Ectodermal cell (in vitro differentiated cells): ENCODE data around the gene CD300LG.

ENCODE experiments used
- H3K27ac ChIP-seq: 2 replicates; pipeline ENCODE4 v1.7.0; 2013; ENCODE audit warnings: mild to moderate bottlenecking, low read depth, low read length; ENCODE audit not compliant: insufficient read depth, poor library complexity, severe bottlenecking
- H3K27me3 ChIP-seq: 2 replicates; pipeline ENCODE4 v1.7.0; 2013; ENCODE audit warnings: mild to moderate bottlenecking, low read length; ENCODE audit not compliant: insufficient read depth, control insufficient read depth, poor library complexity, severe bottlenecking
- H3K36me3 ChIP-seq: one replicate; pipeline ENCODE4 v1.7.0; 2013; ENCODE audit warnings: low read length; ENCODE audit not compliant: control insufficient read depth, insufficient read depth
- H3K4me1 ChIP-seq: one replicate; pipeline ENCODE4 v1.7.0; 2013; ENCODE audit warnings: low read length; ENCODE audit not compliant: control insufficient read depth, insufficient read depth
- H3K4me3 ChIP-seq: 2 replicates; pipeline ENCODE4 v1.7.0; 2013; ENCODE audit warnings: low read depth, low read length, control low read depth; ENCODE audit not compliant: insufficient read depth
- H3K9me3 ChIP-seq: 2 replicates; pipeline ENCODE4 v1.7.0; 2013; ENCODE audit warnings: mild to moderate bottlenecking, low read length, moderate library complexity; ENCODE audit not compliant: control insufficient read depth
- WGBS, 2 experiments: methylation state at CpG; one replicate each; pipeline ENCODE4 v1.1.7; 2013; ENCODE audit warnings: missing lambda C conversion rate in 2 of 2; 5-methylcytosine and 5-hydroxymethylcytosine counted together

Gene CD300LG

DNA sequence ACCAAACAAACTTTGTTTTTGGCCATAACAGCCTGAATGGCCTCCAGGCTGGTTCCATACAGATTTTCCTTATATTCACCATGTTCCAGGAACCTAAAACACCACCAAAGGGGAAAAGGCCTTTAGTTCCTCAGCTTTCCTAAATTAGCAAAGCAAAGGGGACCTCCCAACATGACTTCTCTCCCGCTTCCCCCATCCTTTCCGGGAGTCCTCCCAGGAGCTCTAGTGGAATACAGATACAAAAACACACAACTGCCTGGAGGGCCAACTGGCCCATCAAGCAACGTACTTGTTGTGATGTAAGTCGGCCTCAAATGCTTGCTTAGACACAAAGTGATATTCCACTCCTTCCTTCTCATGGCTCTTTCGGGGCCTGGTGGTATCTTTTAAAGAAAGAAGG lies 36.2 kb upstream of the CD300LG start:
- Histone ChIP-seq H3K9me3 (no peaks in the 10 kb centered on the region), H3K27me3 (no peaks in the 10 kb centered on the region), H3K36me3 (peaks cover 4% of the 10 kb centered on the region), H3K27ac (no peak overlapping the region), H3K4me1 (no peaks in the 10 kb centered on the region), H3K4me3 (no peak overlapping the region)
- WGBS, 2 experiments = 76 to 78% methylated on average over 5 of the region's 5 CpGs

DNA sequence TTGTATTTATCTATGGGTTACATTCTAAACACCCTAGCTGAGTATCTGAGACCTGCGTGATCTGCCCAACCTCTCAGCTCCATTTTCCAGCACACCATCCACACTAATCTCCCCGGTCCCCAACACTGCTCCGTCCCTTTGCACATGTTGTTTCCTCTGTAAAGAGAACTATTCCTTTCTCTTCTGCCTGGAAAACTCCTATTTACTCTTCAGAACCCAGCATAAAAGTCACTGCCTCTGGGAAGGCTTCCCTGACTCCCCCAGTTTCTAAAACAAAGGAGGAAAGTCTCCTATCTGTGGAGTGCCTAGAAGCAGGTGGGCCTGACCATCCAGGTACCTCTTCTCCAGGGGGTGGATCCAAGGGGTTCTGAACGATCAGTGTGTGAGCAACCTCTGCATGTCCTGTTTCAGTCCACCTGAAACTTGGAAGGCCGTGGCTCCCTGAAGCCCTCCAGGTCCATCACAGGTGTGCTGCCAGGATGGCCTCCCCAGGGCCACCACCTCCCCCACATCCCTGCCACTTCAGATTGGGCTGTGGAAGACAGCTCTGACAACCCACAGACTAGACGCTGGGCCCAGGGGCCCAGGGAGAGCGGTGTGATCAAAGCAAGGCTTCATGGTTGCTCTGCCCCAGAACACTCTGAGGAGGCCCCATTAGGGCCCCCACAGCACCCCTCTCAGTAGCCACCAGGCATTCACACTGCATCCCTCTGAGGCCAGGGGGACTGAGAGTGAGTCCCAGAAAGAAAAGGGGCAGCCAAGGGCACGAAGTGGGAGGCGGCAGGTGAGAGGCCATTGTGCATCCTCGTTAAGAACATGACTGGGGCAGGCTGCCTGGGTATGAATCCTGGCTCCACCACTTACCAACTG lies 34.3 kb upstream of the CD300LG start:
- peaks cover 4% of the 10 kb centered on the region for H3K36me3 ChIP-seq
- 92 to 95% methylated on average over 10 of the region's 10 CpGs for WGBS, 2 experiments
- H3K4me3 ChIP-seq = no peak overlapping the region
- no peaks in the 10 kb centered on the region for H3K4me1 ChIP-seq
- no peaks in the 10 kb centered on the region for H3K9me3 ChIP-seq
- H3K27me3 ChIP-seq = no peaks in the 10 kb centered on the region
- no peak overlapping the region for H3K27ac ChIP-seq

- Histone ChIP-seq H3K4me1 (no peaks in the 10 kb centered on the region), H3K27ac (no peak overlapping the region), H3K27me3 (no peaks in the 10 kb centered on the region), H3K4me3 (no peak overlapping the region), H3K9me3 (no peaks in the 10 kb centered on the region), H3K36me3 (peaks cover 4% of the 10 kb centered on the region)
- WGBS, 2 experiments = 84 to 85% methylated on average over 3 of the region's 3 CpGs
These were observed 33.6 kb upstream of the CD300LG start for GRCh38 chr17:43813386-43813785.

DNA sequence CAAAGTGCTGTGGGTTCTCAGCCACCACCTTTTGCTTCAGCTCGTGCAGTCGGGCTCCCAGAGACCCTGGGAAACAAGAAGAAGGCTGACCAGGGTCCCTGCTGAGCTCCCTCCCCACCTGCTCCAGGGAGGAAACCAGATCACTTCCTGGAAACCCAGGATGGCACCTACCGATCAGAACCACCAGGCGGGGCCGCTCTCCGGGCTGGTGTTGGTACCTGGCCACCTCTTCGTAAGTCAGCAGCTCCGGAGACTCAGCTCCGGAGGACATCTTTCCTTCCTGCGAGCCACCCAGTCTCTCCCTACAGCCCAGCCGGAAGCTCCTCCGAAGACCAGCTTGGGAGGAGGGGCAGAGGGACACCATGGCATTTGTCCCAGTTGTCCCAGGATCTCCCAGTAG lies 33.0 kb upstream of the CD300LG start:
- Histone ChIP-seq H3K27me3 (no peaks in the 10 kb centered on the region), H3K4me3 (no peak overlapping the region), H3K9me3 (no peaks in the 10 kb centered on the region), H3K27ac (no peak overlapping the region), H3K4me1 (no peaks in the 10 kb centered on the region), H3K36me3 (peaks cover 4% of the 10 kb centered on the region)
- WGBS, 2 experiments = 85% methylated on average over 12 of the region's 12 CpGs

DNA sequence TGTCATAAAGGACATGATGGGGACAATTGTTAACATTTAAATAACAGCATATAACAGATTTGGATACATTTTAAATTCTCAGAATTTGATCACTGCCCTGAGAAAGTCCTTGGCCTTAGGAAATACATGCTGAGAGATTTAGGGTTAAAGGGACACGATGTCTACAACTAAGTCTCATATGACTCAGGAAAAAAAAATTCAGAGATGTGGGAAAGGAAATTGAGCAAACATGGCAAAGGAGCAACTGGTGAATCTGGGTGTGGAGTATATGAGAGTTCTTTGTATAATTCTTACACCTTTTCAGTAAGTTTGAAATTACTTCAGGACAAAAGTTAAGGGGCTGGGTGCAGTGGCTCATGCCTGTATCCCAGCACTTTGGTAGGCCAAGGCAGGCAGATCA lies 32.3 kb upstream of the CD300LG start:
- Histone ChIP-seq H3K4me1 (no peaks in the 10 kb centered on the region), H3K9me3 (no peaks in the 10 kb centered on the region), H3K4me3 (no peak overlapping the region), H3K36me3 (peaks cover 4% of the 10 kb centered on the region), H3K27me3 (no peaks in the 10 kb centered on the region), H3K27ac (no peak overlapping the region)
- WGBS, 2 experiments = 86 to 93% methylated on average over 1 of the region's 1 CpG

DNA sequence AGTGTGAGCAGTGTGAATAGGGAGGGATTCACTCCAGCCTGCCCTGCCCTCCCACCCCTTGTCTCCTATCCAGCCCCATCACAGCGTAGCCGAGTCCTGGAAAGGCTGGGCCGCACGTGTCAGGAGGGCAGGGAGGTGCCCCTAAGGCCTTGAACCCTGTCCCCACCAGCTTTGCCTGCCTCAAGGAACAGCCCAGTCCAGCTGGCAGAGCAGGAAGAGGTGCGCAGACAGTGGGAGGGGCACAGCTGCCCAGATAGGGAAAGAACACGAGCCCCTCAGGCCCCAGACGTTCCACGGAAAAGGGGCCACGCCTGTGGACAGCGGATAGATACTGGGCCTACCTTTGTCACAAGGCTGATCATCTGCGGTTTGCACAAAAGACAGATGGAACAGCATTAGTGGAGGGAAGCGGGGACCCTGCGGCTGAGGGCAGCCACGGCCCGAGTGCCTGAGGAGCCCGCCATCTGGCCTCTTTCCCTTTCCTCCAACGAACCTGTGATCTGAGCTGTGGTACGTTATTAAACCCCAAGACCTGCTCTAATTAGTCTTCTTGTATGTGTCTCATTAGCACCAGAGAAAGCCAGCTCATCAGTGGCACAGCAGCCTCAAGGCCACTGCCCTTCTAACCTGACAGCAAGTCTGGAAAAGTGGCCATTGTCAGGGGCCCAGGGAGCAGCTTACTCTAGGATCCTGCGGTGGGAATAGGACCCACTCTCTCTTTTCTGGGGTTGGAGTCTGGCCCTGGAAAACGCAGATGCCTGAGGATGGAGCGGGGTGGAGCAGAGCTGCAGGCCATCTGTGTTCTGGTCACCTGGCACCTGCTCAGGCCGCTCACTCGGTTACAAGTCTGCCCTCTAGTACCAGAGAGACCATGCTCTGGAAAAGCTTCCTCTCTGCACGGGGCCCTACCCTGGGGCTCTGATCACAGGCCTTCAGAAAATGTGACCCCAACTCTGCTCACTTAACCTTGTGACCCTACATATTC lies 30.3 kb upstream of the CD300LG start:
- no peaks in the 10 kb centered on the region for H3K9me3 ChIP-seq
- WGBS, 2 experiments = 93 to 94% methylated on average over 24 of the region's 24 CpGs
- no peak overlapping the region for H3K4me3 ChIP-seq
- no peaks in the 10 kb centered on the region for H3K4me1 ChIP-seq
- H3K27me3 ChIP-seq = no peaks in the 10 kb centered on the region
- no peak overlapping the region for H3K27ac ChIP-seq
- no peaks in the 10 kb centered on the region for H3K36me3 ChIP-seq

GRCh38 chr17:43817826-43818225 lies 29.1 kb upstream of the CD300LG start:
- H3K36me3 ChIP-seq = no peaks in the 10 kb centered on the region
- H3K4me3 ChIP-seq = no peak overlapping the region
- WGBS, 2 experiments = 86 to 87% methylated on average over 9 of the region's 9 CpGs
- H3K9me3 ChIP-seq = no peaks in the 10 kb centered on the region
- no peaks in the 10 kb centered on the region for H3K4me1 ChIP-seq
- H3K27ac ChIP-seq = no peak overlapping the region
- H3K27me3 ChIP-seq = no peaks in the 10 kb centered on the region

GRCh38 chr17:43818966-43819365 lies 28.0 kb upstream of the CD300LG start:
- Histone ChIP-seq H3K27me3 (no peaks in the 10 kb centered on the region), H3K4me3 (no peak overlapping the region), H3K4me1 (no peaks in the 10 kb centered on the region), H3K36me3 (no peaks in the 10 kb centered on the region), H3K9me3 (no peaks in the 10 kb centered on the region), H3K27ac (no peak overlapping the region)
- 93 to 97% methylated on average over 5 of the region's 5 CpGs for WGBS, 2 experiments

GRCh38 chr17:43820759-43821158 lies 26.2 kb upstream of the CD300LG start:
- H3K36me3 ChIP-seq = no peaks in the 10 kb centered on the region
- no peaks in the 10 kb centered on the region for H3K27me3 ChIP-seq
- no peaks in the 10 kb centered on the region for H3K4me1 ChIP-seq
- 93 to 94% methylated on average over 14 of the region's 14 CpGs for WGBS, 2 experiments
- H3K27ac ChIP-seq = no peak overlapping the region
- no peak overlapping the region for H3K4me3 ChIP-seq
- H3K9me3 ChIP-seq = no peaks in the 10 kb centered on the region

DNA sequence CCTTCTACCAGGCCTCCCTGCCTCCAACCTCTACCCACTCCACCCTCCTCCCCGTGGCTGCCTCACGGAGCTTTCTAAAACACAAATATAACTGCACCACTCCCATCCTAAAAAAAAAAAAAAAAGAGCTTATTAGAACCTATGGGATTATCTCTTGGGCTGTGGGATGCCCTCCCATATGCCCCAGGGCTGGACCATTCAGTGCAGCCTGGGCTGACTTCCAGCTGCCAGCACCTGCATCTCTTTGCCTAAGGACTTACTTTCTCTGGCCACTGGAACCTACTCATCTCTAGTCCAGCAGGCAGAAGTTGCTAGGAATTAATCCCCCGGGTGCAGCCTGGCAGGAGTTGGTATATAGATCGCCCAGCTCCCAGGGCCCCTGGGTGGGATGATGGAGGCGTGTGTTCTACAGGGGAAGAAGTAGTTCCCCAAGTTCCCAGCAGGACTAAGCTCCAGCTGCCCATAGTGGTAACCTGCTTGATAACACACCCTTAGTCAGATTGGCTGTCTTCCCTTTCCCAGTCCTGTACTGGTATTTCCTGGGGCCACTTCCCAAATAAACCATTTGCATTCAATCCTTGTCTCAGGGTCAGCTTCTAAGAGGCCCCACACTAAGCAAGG lies 24.3 kb upstream of the CD300LG start:
- Histone ChIP-seq H3K4me1 (no peaks in the 10 kb centered on the region), H3K9me3 (no peaks in the 10 kb centered on the region), H3K36me3 (no peaks in the 10 kb centered on the region), H3K27ac (no peak overlapping the region), H3K27me3 (no peaks in the 10 kb centered on the region), H3K4me3 (no peak overlapping the region)
- WGBS, 2 experiments = 79 to 91% methylated on average over 3 to 5 of the region's 5 CpGs
